ENCODE measurements around the gene CCDC97. TPM values are rescaled to one million over a fixed set of nuclear protein-coding genes. Genes with fewer than 3 reads are reported as not detected.

CCDC97 gene
- total and polyA plus RNA-seq, 10 donors = 12.7 to 38.2 (median 23.9) TPM

- intact Hi-C loops (cut with DNase I; ENCODE audit: low total_unique reads) = no loop called here
- no peak for DNase-seq
- Histone ChIP-seq H3K4me3 (peak overlapping the region in 1 of 8 donors; percentile 21), H3K27me3 (replicated peaks in 1 of 7) (no peaks in the 10 kb centered on the region), H3K4me1 (peaks cover 61 to 100% (median 97%) of the 10 kb centered on the region in 6 donors), H3K27ac (peak overlapping the region in 6 of 8 donors; percentile 6 to 98 (median 94)), H3K36me3 (peaks cover 0 to 85% (median 64%) of the 10 kb centered on the region in 6 donors), H3K9me3 (no peaks in the 10 kb centered on the region)
- TF ChIP-seq POLR2A (IDR thresholded peaks at IDR 0.05) = no peak
- no peak for TF ChIP-seq CTCF (IDR thresholded peaks at IDR 0.05 in 8 of 11, conservative IDR thresholded peaks at IDR 0.05 in 3 of 11)
- TF ChIP-seq POLR2AphosphoS5 (IDR thresholded peaks at IDR 0.05) = no peak
- 86 to 93% (median 91%) methylated on average over 10 to 14 of the region's 14 CpGs for WGBS, 5 donors
These were observed 6.0 kb upstream of the CCDC97 start for GRCh38 chr19:41303954-41304353.

DNA sequence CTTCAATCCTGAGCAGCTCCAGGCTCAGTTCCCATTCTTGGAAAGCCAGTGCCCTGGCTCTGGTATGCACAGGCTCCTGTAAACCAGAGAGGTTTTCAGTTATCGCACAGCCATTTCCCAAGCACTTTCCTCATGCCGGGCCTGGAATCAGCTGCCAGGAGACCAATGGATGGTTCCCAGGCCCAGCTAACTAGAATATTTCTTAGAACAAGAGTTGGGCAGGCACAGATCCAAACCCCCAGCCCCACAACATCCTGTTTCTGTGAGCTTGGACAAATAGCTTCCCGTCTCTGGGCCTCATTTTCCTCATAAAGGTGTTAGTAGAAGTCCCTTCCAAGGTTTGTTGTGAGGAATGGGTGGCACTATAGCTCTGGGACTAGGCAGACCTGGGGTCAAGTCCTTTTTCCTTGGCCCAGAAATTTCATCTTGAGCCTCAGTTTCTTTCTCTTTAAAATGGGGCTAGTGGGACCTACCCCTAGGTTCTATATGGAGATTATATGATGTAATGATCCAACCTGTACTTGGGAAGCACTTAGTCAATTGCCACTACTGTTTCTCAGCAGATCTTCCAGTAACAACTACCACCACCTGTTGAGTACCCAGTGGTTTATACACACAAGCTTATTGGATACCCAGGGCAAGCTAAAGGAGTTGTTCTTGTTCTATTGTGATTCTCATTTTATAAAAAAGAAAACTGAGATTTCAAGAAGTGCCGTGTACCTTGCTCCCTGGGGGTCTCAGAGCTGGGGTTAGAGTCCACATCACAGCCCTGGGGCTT, 5.1 kb upstream of the CCDC97 start:
- Histone ChIP-seq H3K27me3 (replicated peaks in 1 of 7) (no peaks in the 10 kb centered on the region), H3K27ac (peak overlapping the region in 7 of 8 donors; percentile 6 to 98 (median 92)), H3K36me3 (peaks cover 0 to 76% (median 60%) of the 10 kb centered on the region in 6 donors), H3K4me3 (no peak overlapping the region), H3K9me3 (no peaks in the 10 kb centered on the region), H3K4me1 (peaks cover 57 to 99% (median 94%) of the 10 kb centered on the region in 6 donors)
- intact Hi-C loops (cut with DNase I; ENCODE audit: low total_unique reads) = loop anchor here (5.0 kb wide), 1 partner anchor 38 kb away; no protein-coding TSS in a partner anchor
- no peak for TF ChIP-seq POLR2A (IDR thresholded peaks at IDR 0.05)
- TF ChIP-seq POLR2AphosphoS5 (IDR thresholded peaks at IDR 0.05) = no peak
- TF ChIP-seq CTCF (IDR thresholded peaks at IDR 0.05 in 8 of 11, conservative IDR thresholded peaks at IDR 0.05 in 3 of 11) = no peak
- WGBS, 5 donors = 73 to 91% (median 76%) methylated on average over 4 of the region's 4 CpGs
- DNase-seq = no peak

DNA sequence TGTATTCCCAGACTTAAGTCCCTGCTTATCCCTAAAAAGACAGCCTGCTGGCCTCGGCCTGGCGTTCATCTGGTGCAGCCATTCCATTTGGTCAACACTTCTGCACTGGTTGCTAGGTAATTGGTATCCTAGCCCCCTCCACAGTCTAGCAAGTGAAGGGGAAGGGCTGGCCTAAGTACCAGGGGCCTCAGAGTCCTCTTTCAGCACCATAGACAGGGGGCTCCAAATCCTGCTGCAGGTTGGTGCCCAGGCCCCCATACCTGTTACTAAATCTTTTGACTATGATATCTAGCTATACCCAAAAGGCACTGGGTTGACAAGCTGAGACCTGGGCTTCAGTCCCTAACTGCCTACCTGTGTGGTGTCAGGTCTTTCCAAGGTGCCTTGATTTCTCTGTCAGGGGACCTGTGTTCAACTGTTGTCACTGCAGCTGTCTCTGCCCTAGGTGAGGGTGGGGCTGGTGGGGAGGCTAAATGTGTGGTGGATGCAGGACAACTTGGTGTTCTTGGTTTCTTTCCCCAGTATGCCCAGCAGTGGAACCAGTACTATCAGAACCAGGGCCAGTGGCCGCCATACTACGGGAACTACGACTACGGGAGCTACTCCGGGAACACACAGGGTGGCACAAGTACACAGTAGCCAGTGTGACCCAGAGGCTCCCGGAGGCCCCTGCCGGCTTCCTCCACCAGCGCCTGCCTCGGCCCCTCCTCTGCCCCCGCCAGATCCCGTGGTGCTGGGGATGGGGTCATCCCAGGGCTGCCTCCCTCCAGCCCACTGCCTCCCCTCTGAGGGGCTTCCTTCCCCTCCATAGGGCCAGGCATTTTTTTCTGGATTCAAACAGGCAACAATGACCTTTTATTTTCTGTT, 3.8 kb upstream of the CCDC97 start:
- Histone ChIP-seq H3K4me1 (peaks cover 59 to 96% (median 89%) of the 10 kb centered on the region in 6 donors), H3K9me3 (no peaks in the 10 kb centered on the region), H3K27ac (peak overlapping the region; percentile 88 to 98 (median 97)), H3K27me3 (replicated peaks in 1 of 7) (no peaks in the 10 kb centered on the region), H3K4me3 (peak overlapping the region in 1 of 8 donors; percentile 24), H3K36me3 (peaks cover 0 to 63% (median 50%) of the 10 kb centered on the region in 6 donors)
- 53 to 69% (median 67%) methylated on average over 13 of the region's 13 CpGs for WGBS, 5 donors
- DNase-seq = no peak
- intact Hi-C loops (cut with DNase I; ENCODE audit: low total_unique reads) = loop anchor here (5.0 kb wide), 1 partner anchor 39 kb away; no protein-coding TSS in a partner anchor
- TF ChIP-seq POLR2AphosphoS5 (IDR thresholded peaks at IDR 0.05) = peak in 1 of 3 donors; percentile 54
- no peak for TF ChIP-seq CTCF (IDR thresholded peaks at IDR 0.05 in 8 of 11, conservative IDR thresholded peaks at IDR 0.05 in 3 of 11)

All from spleen (tissue), 11 donors.